Activated naive CD4-positive, alpha-beta T cell (primary cell): Measurements from ENCODE around the gene VKORC1.
"Not testable (repeated sequence)": the region's sequence is repeated elsewhere in the genome, so short reads cannot be mapped to it uniquely, and the experiment has no call there.

Experiments used
- DNase-seq, 4 experiments: peaks; one replicate each; lab custom pipeline; 2025; lab: John Stamatoyannopoulos, UW

The VKORC1 gene

GRCh38 chr16:31094424-31095120 lies at the start of gene VKORC1:
VKORC1 (minus strand) TSS chr16:31094797; CDS start chr16:31094729, 68 bp downstream.
- peak; percentile 61 to 81 (median 71) for DNase-seq

- DNase-seq, result no peak
These were observed 49.1 kb upstream of the VKORC1 start for GRCh38 chr16:31143694-31144148.

DNA sequence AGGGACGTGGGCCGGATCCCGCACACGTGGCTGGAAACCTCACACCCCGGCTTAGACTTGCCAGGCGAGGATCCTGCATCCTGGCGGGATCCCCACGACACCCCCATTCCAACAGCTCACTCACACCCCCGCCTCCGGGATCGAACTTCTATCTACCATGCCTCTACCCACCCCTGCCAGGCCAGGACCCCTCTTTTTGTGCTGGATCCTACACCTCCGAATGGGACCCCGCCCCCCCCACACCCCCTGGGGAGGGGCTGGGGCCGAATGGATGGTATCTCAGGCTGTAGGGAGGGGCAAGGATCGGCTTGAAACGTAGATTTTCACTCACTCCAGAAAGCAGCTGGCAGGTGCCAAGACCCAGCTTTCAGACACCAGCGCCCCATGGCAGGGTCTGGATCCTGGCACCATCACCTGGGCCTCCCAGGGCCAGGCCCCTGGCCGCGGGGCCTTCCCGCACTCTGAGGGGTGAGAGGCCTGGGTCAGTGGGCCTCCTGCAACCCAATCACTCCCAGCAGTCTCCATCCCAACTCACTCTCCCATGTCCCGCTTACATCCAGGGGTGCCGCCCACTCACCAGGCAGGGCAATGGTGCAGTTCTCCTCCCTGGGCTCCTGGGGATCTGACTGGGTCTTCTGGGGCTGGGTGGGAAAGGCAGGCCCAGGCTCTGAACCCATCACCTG lies 48.6 kb upstream of the VKORC1 start:
- DNase-seq, result no peak

DNA sequence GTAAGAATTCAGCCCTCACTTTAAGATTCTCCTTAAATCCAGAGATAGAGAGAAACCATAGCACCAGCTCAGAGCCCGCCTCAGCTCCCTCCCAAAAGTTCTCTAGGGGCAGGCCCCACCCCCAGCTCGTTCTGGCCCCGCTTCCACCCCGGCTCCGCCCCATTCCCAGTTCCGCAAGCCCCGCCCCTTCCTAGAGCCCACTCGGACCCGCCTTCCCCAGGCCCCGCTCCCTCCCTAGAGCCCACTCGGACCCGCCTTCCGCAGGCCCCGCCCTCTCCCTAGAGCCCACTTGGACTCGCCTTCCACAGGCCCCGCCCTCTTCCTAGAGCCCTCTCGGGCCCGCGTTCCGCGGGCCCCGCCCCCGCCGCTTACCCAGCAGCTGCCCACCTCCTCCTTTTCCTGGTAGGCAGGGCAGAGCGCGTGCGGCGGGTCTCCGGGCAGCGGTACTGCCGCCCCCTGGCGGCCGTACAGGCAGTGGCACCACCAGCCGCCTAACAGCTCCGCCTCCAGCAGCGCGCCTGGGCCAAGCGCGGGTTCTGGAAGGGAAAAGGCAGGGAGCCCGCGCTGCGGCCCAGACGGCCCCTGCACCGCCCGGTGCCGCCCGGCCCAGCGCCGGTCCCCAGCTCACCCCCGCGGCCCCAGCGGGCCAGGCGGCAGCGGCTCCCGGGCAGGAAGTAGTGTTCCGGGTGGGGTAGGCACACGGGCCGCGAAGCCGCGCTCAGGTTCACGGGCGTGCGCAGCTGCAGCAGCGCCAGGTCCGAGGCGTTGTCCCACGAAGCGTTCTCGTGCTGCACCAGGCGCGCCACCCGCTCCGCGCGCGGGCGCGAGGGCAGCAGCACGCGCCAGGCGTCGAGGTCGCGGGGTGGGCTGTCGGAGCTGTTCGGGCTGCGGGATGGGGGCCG lies 47.8 kb upstream of the VKORC1 start:
- peak; percentile 94 to 97 (median 96) for DNase-seq

- peak in 1 of 4 experiments; percentile 6 for DNase-seq
These were observed 47.0 kb upstream of the VKORC1 start for GRCh38 chr16:31141489-31142108.

GRCh38 chr16:31141071-31141469 lies 46.5 kb upstream of the VKORC1 start:
- not testable (repeated sequence) for DNase-seq

GRCh38 chr16:31138621-31139578 lies 44.3 kb upstream of the VKORC1 start:
- DNase-seq, result no peak

GRCh38 chr16:31136822-31137499 lies 42.4 kb upstream of the VKORC1 start:
- DNase-seq, result not testable (repeated sequence)

GRCh38 chr16:31136287-31136662 lies 41.7 kb upstream of the VKORC1 start:
- DNase-seq, result no peak

- DNase-seq, result no peak
These were observed 41.1 kb upstream of the VKORC1 start, which contains the start of gene PRSS8 for GRCh38 chr16:31135535-31136286. PRSS8 (minus strand) TSS chr16:31135727; CDS start chr16:31135498, 229 bp downstream.

DNA sequence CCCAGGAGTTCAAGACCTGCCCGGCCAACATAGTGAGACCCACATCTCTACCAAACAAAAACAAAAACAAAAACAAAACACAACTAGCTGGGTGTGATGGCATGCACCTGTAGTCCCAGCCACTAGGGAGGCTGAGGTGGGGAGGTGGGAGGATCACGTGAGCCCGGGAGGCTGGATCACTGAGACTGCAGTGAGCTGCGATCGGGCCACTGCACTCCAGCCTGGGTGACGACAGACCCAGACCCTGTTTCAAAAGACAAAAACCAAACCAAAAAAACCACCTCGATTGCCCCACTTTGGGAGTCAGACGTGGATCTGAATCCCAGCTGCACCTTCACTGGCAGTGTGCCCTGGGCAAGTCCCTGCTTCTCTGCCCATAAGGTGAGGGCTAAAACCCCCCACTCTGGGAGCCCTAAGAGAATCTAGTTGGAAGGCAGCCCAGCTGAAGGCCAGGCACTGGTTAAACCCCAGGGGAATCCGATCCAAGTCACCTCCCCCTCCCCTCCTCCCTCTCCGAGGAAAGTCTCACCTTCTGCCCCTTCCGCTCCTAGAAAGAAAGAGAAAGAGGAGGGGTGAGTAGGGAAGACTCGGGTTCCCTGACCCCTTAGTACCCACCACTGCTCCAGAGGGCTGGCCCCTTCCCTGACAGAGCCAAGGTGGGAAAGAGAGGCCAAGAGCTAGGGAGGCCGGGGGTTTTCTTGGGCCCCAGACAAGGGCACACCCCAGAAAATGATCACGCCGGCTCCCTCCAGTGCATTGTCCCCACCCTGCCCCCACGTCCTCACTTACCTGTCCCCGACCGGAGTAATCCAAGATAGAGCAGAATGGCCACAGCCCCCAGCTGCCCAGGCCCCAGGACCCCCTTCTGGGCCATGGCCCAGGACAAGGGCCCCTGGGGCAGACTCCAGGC lies 40.3 kb upstream of the VKORC1 start:
- DNase-seq, result no peak

DNA sequence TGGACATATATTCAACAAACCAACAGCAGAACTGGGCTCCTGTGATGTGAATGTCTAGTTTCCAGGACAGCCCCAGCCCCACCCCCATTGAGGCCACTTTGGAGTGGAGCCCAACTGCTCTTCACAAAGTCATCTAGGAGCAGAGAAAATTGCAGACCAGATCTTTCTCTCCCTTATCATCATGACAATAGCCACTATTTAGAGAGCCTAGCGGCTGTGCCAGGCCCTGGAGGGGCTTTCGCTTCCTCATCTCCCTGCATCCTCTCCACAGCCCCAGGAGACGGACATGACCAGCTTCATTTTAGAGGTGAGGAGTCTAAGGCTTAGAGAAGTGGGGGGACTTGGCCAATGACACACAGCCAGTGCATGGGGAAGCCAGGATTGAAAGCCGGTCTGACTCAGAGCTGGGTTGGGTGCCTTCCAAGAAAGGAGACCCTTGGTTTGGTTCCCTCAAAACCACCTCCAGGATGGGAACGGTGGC lies 39.5 kb upstream of the VKORC1 start:
- DNase-seq, result no peak

- DNase-seq, result no peak
These were observed 38.5 kb upstream of the VKORC1 start for GRCh38 chr16:31133046-31133501.

GRCh38 chr16:31132303-31132979 lies 37.8 kb upstream of the VKORC1 start:
- DNase-seq, result no peak

GRCh38 chr16:31131841-31132271 lies 37.3 kb upstream of the VKORC1 start:
- DNase-seq, result no peak

DNA sequence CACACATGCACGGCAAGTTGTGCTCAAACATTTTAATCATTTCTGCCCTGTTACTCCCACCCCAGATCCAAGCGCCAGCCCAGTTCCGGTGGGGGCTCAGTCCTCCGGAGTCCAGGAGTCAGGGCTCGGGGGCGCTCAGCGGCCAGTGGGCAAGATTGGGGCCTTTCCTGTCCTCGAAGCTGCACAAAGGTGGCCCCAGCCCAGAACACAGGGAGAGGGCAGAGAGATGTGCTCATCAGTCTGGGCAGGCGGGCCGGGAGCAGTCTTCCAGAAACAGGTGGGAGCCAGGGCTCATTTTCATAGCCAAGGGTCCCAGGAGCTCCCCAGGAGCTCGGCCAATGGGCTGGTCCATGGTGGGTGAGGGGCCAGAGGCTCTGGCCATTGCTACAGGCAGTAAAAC lies 36.8 kb upstream of the VKORC1 start:
- no peak for DNase-seq

GRCh38 chr16:31130899-31131298 lies 36.3 kb upstream of the VKORC1 start:
- DNase-seq, result no peak
